HK-2 (cell line): ENCODE results near the gene MSH5.

ENCODE experiments used
- DNase-seq: peaks from one replicate; pipeline ENCODE4 v3.0.0-alpha.2; 2018; ENCODE audit not compliant: unreplicated experiment

Gene MSH5

DNA sequence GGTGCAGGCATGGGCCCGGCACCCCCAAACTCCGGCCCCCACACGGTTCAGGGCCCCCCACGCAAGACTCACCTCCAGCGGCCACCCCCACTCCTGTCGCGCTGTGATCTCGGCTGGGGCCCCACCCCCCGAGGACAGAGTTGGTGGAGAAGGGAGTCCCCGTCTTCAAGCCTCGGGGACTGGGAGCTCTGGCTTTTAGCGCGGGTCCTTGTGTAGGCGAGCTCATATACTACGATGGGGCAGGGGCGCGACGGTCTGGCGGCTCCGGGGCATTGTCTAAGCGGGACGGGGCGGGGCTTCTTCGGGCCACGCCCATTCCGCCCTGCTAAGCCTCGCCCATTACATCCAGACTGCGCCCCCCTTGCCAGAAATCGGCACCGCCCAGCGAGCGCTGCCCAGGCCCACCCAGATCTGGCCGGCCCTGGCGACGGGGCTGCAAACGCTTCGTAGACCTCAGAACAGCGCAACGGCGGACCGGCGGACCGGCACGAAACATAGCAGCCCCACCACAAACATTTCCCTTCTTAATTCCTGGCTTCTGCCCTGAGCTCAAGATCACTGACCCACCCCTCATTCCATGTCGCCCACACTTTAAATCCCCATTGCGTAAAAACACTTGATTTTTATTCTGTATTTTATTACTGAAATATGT is 9.7 kb upstream of the MSH5 start:
- DNase-seq: peak; percentile 79

DNA sequence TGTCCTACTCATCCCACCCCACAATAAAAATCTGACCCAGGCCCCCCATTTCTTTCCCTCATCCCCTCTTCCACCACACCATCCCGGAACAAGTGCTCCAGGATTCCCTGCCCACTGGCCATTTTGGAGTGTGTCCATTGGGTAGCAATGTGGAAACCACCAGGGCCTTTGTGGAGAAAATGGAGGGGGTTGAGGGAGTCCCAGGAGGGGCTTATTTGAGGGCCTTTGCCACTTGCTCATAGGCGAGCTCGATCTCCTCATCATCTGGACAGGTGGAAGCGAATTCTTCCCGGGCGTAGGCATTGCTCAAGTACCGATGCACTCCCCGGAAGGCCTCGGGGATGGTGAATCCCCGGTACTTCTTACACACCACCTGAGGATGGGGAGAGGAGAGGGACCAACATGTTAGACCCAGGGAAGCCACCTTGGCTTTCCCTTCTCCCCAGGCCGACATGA is 9.1 kb upstream of the MSH5 start:
- no peak for DNase-seq

DNA sequence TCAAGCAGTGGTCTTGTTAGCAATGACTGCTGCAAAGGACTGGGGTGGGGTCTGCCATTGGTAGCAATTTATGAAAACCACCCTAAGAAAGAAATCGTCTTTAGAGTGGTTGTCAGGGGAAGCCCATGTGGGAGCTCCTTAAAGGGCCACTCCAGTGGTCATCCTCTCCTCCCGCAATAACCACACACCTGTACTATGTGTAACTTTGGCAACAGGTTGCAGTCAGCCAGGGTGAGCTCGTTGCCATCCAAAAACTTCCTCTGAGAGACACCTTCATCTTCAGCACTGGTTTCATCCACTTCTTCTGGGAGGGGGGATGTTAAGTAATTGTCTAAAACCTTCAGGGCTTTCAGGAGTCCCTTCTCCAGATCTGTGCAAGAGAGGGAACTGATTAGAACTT is 7.8 kb upstream of the MSH5 start:
- DNase-seq: no peak

DNA sequence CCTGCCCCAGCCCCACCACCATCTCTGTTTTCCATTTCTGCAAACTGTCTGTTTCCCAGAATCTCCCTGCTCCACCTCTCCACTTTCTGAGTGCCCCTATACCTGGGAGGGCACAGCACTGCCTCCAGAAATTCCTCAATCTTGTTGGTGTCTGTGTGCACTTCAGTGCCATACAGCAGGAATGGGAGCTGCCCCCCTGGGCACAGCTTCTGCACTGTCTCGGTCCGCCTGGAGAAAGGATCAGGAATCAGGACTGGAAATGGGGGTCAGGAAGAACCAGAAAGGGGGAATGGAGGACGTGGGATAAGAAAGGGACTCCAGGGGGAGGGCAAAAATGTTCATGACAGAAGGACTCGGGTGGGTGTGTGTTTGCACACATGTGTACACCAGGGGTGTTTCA is 6.1 kb upstream of the MSH5 start:
- DNase-seq: no peak

DNA sequence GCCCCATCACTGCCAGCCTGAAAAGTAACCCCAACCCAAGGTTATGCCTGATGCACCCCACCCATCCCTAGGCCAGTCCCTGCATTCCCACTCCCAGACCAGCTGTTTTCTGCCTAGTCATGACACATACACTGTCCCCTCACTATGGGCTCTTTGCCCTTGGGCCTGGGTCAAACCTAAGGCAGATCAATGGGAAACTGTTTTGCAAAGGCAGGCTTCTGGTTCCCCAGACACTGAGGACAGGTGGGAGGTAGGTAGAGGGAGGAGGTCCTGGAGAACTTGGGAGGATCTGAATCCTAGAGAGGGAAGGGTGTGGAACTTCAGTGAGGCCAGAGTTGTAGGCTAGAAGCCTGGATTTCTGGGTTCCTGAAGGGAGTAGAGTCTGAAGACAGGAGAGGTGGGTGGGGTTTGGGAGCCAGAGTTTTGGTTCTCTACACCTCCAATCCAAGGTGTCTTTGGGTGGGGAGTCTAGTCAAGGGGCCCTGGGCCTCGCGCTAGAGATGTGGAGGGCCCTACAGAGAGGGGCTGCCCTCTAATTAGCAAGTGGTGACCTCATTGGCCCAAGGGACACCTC is 5.5 kb upstream of the MSH5 start:
- no peak for DNase-seq

DNA sequence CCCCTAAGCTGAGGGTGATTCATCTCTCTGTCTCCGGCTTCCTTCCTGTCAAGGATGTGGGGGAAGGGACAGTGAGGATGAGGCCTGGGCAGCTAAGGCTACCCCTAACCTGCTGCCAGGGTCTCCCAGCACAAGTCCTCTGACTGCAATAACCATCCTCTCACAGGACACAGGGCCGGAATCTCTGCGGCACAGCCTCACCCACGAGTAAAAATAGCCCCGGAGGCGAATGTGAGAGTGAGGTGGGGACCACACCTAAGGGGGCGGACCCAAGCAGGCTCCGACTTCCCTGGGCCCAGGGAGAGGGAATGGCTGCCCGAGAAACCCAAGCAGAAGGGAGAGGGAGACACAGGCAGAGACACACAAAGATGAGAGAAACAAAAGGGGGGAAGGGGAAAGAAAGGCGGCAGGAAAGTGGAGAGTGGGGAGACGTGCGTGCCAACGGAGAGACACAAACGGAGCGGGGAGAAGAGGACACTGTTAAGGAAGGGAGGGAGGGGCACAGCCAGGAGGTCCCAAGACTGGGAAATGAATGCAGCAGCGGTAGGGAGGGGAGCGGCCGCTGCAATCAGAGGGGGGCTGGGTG is 4.9 kb upstream of the MSH5 start:
- DNase-seq: peak; percentile 76

DNA sequence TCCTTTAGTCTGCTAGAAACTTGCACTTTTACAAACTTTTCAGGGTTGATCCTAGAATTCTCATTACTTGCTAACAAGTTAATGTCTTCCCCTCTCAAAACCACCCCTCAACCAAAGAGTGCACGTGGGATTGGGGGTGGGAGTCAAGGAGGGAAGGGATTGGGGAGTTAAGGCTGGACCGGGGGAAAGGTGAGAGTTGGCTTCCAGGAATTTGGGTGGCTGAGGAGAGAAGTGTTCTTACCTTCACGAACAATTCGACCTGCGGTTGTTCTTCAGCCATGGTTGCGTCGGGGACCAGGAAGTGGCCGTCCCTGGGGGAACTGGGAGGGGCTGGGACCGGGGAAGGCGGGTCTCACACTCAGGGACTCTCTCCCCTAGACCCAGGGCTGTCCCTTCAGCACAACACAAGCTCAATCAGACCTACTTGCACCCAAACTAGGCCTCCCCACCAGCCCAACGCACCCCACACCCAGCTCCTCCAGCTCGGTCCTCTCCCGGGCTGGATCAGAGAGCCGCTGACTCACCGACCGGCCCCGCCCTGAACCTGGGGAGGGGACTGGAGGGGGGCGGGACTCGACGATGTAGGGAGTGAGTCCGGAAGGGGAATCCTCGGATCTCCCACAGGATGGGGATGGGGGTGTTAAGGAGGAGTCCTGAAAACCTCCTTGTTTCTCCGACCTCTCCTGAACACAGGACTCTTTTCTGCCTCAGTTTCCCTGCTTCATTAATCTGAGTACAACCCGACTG is 3.6 kb upstream of the MSH5 start, which contains the start of gene CLIC1:
Gene CLIC1 (minus strand): TSS at position 510 of the 747 bp plus-strand sequence. CDS start 230 bp downstream, at position 280.
- peak; percentile 89 for DNase-seq

DNA sequence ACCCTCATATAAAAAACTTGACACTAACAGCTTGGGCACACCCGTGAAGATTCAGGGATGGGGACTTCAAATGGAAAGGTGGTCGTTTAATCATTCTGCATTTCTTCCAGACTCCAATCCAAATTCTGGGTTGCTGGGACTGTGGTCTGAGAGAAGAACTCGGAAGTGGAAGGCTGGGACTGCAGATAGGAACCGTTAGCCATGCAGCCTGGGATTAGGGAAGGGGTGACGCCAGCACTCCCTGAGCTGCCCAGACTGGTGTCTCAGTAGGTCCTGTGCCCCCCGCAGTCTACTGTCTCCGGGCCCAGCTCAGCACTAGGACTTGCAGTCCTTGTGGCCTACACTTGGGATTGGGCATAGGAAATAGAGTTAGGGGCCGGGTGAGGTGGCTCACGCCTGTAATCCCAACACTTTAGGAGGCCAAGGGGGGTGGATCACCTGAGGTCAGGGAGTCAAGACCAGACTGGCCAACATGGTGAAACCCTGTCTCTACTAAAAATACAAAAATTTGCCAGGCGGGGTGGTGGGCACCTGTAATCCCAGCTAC is 3.0 kb upstream of the MSH5 start:
- no peak for DNase-seq

DNA sequence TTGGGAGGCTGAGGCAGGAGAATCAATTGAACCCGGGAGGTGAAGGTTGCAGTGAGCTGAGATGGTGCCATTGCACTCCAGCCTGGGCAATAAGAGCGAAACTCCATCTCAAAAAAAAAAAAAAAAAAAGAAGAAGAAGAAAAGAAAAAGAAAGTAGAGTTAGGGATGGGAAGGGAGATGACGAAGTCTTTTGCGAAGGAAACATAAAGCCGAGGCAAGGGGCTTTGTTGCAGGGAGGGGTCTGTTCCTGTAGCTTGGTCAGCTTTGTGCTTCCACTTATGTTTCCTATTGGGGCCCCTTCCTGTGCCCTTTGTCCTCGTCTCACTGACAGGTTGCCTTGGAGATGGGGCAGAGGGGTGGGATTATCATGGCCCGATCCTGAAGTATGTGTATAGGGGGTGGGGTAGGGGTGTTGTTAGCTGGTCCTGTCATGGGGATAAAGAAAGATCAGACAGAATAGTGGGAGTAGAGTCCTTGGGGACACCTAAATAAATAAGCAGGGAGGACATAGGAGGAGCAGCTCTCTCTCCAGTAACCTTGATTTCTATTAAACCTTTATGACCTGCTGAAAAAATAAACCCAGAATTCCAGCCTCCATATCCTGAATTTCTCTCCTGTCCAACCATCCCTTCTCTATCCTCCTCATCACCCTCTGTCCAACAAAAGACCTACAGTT is 2.4 kb upstream of the MSH5 start:
- peak; percentile 34 for DNase-seq

DNA sequence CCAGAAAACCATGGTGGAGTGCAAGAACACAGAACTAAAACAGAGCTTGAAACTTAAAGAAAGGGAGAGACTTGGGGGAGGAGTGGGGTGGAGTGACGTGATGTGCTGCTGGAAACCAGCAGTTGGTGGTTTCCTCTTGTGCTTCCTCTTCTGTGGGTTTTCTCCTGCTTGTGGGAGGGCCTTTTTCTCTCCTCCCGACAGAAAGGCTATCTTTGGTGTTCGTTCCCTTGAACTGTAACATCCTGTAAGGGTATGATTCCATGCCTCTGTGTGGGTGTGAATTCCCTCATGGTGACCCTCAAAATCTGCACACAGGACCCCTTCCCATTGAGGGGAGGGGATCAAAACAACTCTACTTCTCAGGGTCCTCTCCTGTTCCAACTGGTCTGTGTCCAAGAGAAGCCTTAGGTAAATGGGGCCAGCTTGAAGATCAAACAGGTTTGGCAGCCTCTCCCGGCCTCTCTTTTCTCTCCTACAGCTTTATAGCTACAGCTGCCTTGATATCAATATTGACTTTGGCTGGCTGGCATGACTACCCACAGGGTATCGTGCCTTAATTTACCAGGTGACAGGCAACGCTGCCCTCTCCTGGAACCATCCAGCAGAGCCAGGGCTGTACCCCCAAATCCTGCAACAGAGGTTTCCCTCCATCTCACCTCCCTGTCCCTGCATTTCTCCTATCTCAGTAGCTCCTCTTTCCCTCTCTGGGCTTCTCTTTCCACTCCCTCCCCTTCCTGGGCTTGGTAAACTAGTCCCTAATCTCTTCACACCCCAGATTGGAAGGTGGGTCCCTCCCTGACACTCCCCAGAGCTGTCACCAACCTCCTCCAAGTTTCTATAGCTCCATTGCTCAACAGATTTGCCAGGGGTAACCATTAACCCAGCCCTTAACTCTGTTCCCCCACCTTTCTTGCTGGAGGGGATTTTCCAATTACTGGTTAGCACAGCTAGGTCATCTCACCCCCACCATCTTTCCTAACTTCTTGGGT is 1.5 kb upstream of the MSH5 start:
- peak; percentile 64 for DNase-seq

DNA sequence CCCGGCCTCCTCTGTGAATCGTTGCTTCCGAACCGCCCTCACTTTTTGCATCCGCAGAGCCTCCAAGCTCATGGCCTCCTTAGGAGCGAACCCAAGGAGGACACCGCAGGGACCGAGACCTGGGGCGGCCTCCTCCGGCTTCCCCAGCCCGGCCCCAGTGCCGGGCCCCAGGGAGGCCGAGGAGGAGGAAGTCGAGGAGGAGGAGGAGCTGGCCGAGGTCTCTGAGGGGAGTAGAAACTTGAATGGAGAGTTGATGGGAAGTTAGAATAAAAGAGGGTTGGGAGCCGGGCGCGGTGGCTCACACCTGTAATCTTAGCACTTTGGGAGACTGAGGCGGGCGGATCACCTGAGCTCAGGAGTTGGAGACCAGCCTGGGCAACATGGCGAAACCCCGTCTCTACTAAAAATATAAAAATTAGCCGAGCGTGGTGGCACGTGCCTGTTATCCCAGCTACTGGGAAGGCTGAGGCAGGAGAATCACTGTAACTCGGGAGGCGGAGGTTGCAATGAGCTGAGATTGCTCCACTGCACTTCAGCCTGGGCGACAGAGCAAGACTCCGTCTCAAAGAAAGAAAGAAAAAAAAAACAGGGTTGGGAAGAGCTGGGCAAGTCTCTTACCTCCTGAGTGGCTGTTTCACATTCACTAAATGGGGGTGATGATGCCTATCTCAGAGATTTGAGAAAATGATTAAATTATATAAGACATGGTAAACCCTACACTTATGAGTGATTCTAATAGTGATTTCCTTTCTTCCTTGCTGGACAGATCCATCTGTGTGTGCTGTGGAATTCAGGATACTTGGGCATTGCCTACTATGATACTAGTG is 805 bp downstream of the MSH5 start:
- peak; percentile 41 for DNase-seq

DNA sequence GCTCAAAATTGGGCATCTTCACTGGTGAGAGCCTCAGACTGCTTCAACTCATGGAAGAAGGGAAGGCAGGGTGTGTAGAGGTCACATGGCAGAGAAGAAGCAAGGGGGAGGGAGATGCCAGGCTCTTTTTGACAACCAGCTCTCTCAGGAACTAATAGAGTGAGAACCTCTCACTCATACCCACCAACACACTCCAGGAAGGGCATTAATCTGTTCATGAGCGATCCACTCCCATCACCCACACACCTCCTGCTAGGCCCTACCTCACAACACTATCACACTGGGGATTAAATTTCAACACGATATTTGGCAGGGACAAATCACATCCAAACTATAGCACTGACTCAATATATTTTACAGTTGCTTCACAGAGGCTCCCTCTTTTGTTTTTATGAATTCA is 2.0 kb downstream of the MSH5 start:
- no peak for DNase-seq

DNA sequence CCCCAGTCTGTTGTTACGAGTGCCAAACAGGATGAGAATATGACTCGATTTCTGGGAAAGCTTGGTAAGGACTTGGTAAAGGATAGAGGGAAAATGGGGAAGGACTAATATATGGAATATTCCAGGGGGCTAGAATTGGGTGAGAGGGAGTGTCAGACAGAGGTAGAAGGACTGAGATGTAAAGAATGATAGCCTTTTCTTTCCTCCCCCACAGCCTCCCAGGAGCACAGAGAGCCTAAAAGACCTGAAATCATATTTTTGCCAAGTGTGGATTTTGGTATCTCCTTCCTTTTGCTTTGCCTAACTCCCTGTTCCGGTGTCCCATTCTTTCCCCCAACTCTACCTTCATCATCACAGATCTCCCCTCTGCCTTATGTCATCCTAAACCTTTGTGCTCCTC is 3.1 kb downstream of the MSH5 start:
- DNase-seq: no peak

DNA sequence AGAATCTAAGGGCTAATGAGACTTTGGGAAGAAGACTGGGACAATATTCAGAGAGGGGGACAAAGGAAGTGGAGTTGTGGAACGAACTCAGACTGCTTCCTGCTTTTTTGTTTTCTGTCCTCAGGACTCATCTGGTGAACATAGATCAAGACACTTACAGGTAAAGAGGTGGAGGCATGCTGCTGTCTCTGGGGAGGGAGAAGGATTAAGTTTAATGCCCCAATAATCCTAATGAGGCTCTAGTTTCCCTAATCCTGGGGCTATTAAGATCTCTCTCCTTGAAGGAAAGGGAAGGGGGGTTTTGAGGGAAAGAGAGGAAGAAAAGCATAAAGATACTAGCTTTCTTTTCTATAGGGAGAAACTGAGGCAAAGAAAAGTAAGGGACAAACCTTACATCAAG is 4.6 kb downstream of the MSH5 start:
- no peak for DNase-seq

DNA sequence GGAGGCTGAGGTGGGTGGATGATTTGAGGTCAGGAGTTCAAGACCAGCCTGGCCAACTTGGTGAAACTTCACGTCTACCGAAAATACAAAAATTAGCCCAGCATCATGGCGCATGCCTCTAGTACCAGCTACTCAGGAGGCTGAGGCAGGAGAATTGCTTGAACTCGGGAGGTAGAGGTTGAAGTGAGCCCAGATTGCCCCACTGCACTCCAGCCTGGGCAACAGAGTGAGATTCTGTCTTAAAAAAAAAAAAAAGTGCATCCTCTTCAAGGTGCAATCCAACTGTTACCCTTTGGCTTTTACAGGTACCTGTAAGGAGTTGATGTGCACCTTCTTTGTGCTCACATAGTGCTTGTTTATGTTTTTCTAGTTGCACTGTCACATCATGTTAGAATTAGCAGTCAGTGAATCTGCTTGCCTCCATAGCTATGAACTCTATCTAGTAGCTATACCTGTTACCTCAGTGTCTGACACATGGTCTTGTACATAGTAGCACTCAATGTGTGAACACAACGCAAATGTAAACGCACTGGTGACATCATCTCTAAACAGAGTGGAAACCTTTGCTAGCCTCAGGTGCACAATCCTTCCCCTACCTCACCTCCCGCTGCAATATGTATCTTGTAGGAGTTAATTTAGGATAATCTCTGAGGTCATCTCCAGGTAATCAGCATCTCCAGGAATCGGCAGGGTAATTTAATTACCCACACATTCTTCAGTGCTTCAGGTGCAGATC is 9.7 kb downstream of the MSH5 start:
- no peak for DNase-seq

DNA sequence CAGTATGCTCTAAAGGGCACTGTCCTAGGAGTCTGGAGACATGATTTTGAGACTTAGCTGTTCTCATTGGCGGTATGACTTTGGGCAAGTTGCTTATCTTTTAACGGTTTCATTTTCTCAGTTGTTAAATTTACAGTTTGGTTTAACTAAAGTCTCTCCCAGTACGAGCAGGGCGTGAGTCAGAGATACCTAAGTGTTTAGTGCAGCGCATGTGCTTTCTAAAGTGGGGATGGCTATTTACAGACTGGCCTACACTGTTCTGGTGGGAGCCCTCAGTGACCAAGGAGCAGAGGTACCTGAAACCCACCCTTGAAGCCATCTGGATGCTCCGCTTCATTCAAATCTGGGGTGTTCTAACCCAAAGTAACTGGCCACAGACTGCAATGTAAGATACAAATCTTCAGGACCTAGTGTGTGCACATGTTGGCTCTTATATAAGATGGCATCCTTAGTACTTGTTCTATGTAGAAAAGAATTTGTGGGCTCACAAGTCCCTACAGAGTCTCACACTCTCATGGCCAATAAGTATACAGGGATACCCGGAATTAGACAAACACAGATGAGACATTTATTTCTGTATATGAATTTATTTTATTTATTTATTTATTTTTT is 10.7 kb downstream of the MSH5 start:
- no peak for DNase-seq

DNA sequence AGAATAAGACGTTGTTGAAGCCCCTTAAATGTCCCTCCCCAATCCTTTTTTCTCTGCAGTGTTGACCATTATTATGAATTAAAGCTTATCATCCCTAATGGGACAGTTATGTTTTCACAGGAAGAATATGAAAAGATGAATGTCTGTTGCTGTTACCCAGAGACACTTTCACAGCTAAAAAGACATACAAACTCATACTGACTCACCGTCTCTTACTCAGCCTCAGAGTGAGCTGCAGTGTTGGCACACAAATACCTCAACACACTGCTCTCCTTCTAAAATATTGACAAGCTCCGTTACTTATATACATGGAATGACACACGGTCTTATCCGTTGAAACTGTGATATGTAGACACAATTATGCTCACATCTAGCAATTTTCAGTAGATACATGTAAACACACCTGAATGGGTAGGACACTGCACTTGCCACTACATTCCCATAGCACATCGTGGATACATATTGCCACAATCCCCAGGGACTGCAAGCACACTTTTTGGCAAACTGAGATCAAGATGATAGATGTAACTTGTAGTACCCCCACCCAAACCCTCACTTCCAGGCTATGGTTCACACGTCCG is 13.0 kb downstream of the MSH5 start:
- no peak for DNase-seq

DNA sequence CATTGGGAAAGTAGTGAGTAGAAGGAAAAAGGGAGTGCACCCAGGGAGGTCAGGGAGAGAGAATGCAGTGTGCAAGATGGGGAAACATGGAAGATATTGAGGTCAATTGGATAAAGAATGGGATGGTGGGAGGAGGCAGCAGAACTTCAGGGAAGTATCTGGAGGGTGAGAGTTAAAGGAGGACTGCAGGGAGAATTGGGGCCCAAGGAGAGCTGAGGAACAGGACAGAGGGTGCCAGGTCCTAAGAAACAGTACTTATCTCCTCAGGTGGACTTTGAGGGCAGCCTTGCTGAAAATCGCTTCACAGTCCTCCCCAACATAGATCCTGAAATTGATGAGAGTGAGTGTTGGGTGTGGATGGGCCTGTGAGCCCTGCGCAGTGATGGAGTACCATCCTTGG is 18.5 kb downstream of the MSH5 start:
- no peak for DNase-seq
